Spleen (tissue), 7 donors: ENCODE results near the gene ARL8B.

ENCODE experiments used
- CTCF ChIP-seq, 11 experiments: fragments of 200-600 bp in 7 of 11; fragments of 450-650 bp in 4 of 11; sonication (generic) in 4 of 11; IDR thresholded peaks in 8 of 11; conservative IDR thresholded peaks in 3 of 11; 1 replicate in 7 of 11; 2 replicates in 4 of 11; pipeline versions ENCODE4 v1.4.0 to v1.8.0; 2016 to 2021; ENCODE audit warnings: antibody characterized with exemption in 11 of 11, inconsistent platforms in 4 of 11, mild to moderate bottlenecking in 1 of 11
- POLR2A ChIP-seq, 3 donors: fragments of 450-650 bp; IDR thresholded peaks; one replicate each; pipeline ENCODE4 v1.5.1; 2017; ENCODE audit warnings: antibody characterized with exemption in 3 of 3, mild to moderate bottlenecking in 1 of 3
- POLR2AphosphoS5 ChIP-seq, 3 donors: sonication (generic); formaldehyde crosslinking; IDR thresholded peaks; one replicate each; pipeline ENCODE4 v1.5.1; 2017; ENCODE audit warnings: antibody characterized with exemption in 3 of 3
- donor health status: DM: no; HTN: no; CAD: no; lungs with moderate emphysema.
- donor health status: DM: no; HTN: no; CAD: no.
- donor health status: DM: no; HTN: no; CAD: no.

DNA sequence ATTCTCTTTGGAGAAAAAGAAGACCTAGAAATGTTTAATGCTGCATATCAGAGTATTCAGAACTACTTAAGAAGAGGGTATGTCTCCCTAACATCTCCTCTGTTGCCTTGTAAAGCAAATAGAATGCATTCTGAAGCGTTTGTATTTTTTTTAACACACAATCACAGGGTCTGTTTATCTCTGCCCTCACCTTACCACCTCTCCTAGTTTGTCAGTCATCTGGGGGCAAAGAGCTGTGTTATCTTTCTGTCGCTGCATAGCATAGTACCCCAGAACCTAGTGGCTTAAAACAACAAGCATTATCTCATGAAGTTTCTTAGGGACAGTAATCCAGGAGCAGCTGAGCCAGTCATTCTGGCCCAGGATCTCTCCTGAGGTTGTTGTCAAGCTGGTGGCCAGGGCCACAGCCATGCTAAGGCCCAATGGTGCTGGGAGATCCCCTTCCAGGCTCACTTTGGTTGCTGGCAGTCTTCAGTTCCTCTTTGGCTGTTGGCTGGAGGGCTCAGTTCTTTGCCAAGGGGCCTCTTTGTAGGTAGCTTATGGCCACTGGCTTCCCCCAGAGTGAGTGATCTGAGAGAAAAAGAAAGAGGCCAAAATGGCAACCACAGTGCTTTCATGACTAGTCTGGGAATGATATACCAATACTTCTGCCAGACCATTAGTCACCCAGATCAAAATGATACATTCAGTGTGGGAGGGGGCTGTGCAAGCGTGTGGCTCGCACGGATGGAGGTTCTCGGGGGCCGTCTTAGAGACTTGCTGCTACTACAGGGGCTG is 83.3 kb downstream of the ARL8B start:
- no peak for TF ChIP-seq CTCF (IDR thresholded peaks at IDR 0.05 in 8 of 11, conservative IDR thresholded peaks at IDR 0.05 in 3 of 11)
- no peak for TF ChIP-seq POLR2AphosphoS5 (IDR thresholded peaks at IDR 0.05)
- TF ChIP-seq POLR2A (IDR thresholded peaks at IDR 0.05): no peak
